AML-193 (cell line): Measurements from ENCODE around the gene MXRA7.

Experiments
- DNase-seq, 2 experiments: peaks; one replicate each; lab custom pipeline; 2025; lab: John Stamatoyannopoulos, UW

Gene MXRA7

GRCh38 chr17:76696763-76697701, 13.7 kb downstream of the MXRA7 start:
- DNase-seq, result no peak

GRCh38 chr17:76695059-76695831, 15.5 kb downstream of the MXRA7 start:
- no peak for DNase-seq

- DNase-seq, result no peak
These were observed 19.2 kb downstream of the MXRA7 start for GRCh38 chr17:76691379-76692191.

- no peak for DNase-seq
These were observed 20.0 kb downstream of the MXRA7 start for GRCh38 chr17:76690596-76691280.

- no peak for DNase-seq
These were observed 20.9 kb downstream of the MXRA7 start for GRCh38 chr17:76689859-76690258.

GRCh38 chr17:76688165-76688622, 22.6 kb downstream of the MXRA7 start:
- no peak for DNase-seq

- DNase-seq, result no peak
These were observed 23.2 kb downstream of the MXRA7 start for GRCh38 chr17:76687298-76688164.

GRCh38 chr17:76686538-76687297, 24.0 kb downstream of the MXRA7 start:
- DNase-seq, result no peak

- no peak for DNase-seq
These were observed 24.9 kb downstream of the MXRA7 start for GRCh38 chr17:76685846-76686245.

- no peak for DNase-seq
These were observed 25.4 kb downstream of the MXRA7 start for GRCh38 chr17:76685366-76685765.

GRCh38 chr17:76684756-76685155, 26.0 kb downstream of the MXRA7 start:
- DNase-seq, result no peak

GRCh38 chr17:76683921-76684745, 26.6 kb downstream of the MXRA7 start:
- DNase-seq, result no peak

GRCh38 chr17:76683011-76683755, 27.6 kb downstream of the MXRA7 start:
- DNase-seq, result no peak

- DNase-seq, result no peak
These were observed 28.5 kb downstream of the MXRA7 start for GRCh38 chr17:76682296-76682695.

GRCh38 chr17:76681222-76682137, 29.3 kb downstream of the MXRA7 start:
- DNase-seq, result peak; percentile 68 to 72

GRCh38 chr17:76679239-76679638, 31.5 kb downstream of the MXRA7 start:
- DNase-seq, result no peak

GRCh38 chr17:76678330-76678729, 32.4 kb downstream of the MXRA7 start:
- no peak for DNase-seq
